Right lobe of liver (tissue), 6 donors: ENCODE results near the gene APBB2. TPM values are rescaled to one million over a fixed set of nuclear protein-coding genes. Genes with fewer than 3 reads are reported as not detected.

Experiments
- ATAC-seq, 4 donors: fragments of 200-7000 bp; cut with Tn5 transposase; one replicate each; pipeline ENCODE4 v1.9.1; 2020; ENCODE audit warnings: mild to moderate bottlenecking in 4 of 4, moderate library complexity in 4 of 4
- DNase-seq, 3 donors: peaks; one replicate each; pipeline ENCODE4 v3.0.0-alpha.2; 2020
- H3K27ac ChIP-seq, 3 donors: fragments of 200-600 bp; one replicate each; pipeline ENCODE4 v1.8.0; 2022
- H3K27me3 ChIP-seq, 2 donors: fragments of 200-600 bp; one replicate each; pipeline ENCODE4 v1.8.0; 2022
- H3K36me3 ChIP-seq, 4 donors: fragments of 200-600 bp; sonication (generic) in 1 of 4; one replicate each; pipeline versions ENCODE4 v1.5.1 to v1.8.0; 2017 to 2022; ENCODE audit warnings: control low read depth in 1 of 4
- H3K4me1 ChIP-seq, 4 donors: fragments of 200-600 bp; sonication (generic) in 1 of 4; one replicate each; pipeline versions ENCODE4 v1.5.1 to v1.8.0; 2017 to 2022; ENCODE audit warnings: control low read depth in 1 of 4
- H3K4me3 ChIP-seq, 3 donors: fragments of 200-600 bp; one replicate each; pipeline ENCODE4 v1.8.0; 2022
- H3K9me3 ChIP-seq, 4 donors: fragments of 200-600 bp; sonication (generic) in 1 of 4; one replicate each; pipeline versions ENCODE4 v1.5.1 to v1.8.0; 2017 to 2022; ENCODE audit warnings: control low read depth in 1 of 4
- POLR2A ChIP-seq: fragments of 450-650 bp; IDR thresholded peaks from one replicate; pipeline ENCODE4 v1.6.1; 2017; ENCODE audit warnings: antibody characterized with exemption, mild to moderate bottlenecking
- WGBS: methylation state at CpG from one replicate; pipeline ENCODE4 v1.1.6; 2018; ENCODE audit warnings: low coverage, low lambda C conversion rate; ENCODE audit not compliant: insufficient coverage; ENCODE audit errors: missing lambda C conversion rate; 5-methylcytosine and 5-hydroxymethylcytosine counted together
- intact Hi-C, 2 donors: fragments of 100-400 bp; cut with DNase I; formaldehyde crosslinking; loops; one replicate each; pipeline versions ENCODE4 v1.11.2 to v1.14.1; 2022
- total RNA-seq, 6 experiments: library from RNA; depleted of rRNA in 2 of 6; stranded (reverse); fragments of >200 nt in 2 of 6; fragmentation: NEBNext Ultra II Directional in 3 of 6; extraction: Animal tissue kit (Norgen Biotek cat#: 25700) in 3 of 6; gene quantifications; one replicate each; pipeline versions ENCODE4 v1.1.0 to v1.2.4, GENCODE V29; 2016 to 2023
- TF ChIP-seq, protein P1 (sequence below), 4 donors: fragments of 200-600 bp in 3 of 4; fragments of 450-650 bp in 1 of 4; IDR thresholded peaks; one replicate each; pipeline versions ENCODE4 v1.5.1 to v1.8.0; 2016 to 2022; ENCODE audit warnings: antibody characterized with exemption in 4 of 4, mild to moderate bottlenecking in 2 of 4
- donor health status: DM: no; HTN: yes; CAD: no.
- donor health status: DM: no; HTN: no; CAD: no.
- donor health status: DM: no; HTN: no; CAD: no.
- donor health status: DM: no; HTN: yes; CAD: no.
- donor health status: DM: no; HTN: yes; CAD: no.

APBB2 gene
- total RNA-seq, 6 experiments from 2014 or later = 14.1 to 27.9 (median 25.1) TPM

DNA sequence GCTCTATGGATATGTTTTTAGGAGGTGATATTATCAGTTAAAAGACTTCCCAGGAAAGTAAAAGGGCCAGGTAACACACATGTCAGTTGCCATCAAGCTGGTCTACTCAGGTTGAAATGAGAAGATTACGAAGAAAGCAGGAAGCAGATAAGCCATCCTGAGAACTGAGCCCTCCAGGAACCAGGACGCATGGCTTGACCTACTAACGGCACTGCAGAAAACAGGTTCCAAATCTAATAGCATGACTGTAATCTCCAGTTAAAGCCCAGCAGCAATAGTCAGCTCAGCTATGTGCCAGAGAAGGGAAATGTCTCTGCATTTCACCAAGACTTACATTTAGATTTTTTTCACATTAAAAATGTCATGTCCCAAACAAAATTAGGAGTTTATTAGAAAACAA is 77.9 kb downstream of the APBB2 start:
- no peaks in the 10 kb centered on the region for H3K36me3 ChIP-seq
- ATAC-seq (no peak), DNase-seq (no peak)
- H3K4me1 ChIP-seq = peaks cover 0 to 33% (median 8%) of the 10 kb centered on the region in 4 donors
- no peaks in the 10 kb centered on the region for H3K27me3 ChIP-seq
- no peak overlapping the region for H3K27ac ChIP-seq
- H3K4me3 ChIP-seq = no peak overlapping the region
- no peaks in the 10 kb centered on the region for H3K9me3 ChIP-seq
- intact Hi-C loops = no loop called here
- WGBS = 38% methylated on average over 3 of the region's 3 CpGs
- TF ChIP-seq, protein P1, sequence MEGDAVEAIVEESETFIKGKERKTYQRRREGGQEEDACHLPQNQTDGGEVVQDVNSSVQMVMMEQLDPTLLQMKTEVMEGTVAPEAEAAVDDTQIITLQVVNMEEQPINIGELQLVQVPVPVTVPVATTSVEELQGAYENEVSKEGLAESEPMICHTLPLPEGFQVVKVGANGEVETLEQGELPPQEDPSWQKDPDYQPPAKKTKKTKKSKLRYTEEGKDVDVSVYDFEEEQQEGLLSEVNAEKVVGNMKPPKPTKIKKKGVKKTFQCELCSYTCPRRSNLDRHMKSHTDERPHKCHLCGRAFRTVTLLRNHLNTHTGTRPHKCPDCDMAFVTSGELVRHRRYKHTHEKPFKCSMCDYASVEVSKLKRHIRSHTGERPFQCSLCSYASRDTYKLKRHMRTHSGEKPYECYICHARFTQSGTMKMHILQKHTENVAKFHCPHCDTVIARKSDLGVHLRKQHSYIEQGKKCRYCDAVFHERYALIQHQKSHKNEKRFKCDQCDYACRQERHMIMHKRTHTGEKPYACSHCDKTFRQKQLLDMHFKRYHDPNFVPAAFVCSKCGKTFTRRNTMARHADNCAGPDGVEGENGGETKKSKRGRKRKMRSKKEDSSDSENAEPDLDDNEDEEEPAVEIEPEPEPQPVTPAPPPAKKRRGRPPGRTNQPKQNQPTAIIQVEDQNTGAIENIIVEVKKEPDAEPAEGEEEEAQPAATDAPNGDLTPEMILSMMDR (IDR thresholded peaks at IDR 0.05) = no peak
- TF ChIP-seq POLR2A = no peak

DNA sequence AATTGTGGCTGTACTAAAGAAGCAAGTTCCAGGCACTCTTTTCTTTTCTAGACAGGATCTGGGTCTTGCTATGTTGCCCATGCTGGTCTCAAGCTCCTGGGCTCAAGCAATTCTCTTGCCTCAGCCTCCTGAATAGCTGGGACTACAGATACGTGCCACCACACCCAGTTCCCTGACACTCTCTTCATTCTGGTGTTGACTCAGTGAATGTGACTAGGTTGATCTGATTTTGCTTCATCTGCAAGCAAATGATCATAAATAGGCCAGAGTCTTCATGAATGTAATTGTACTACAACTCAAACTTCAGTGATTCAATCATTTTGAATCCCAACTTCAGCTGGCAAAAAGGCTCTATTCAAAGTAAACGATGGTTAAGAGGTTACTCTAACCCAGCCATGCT is 78.5 kb downstream of the APBB2 start:
- H3K27ac ChIP-seq = no peak overlapping the region

DNA sequence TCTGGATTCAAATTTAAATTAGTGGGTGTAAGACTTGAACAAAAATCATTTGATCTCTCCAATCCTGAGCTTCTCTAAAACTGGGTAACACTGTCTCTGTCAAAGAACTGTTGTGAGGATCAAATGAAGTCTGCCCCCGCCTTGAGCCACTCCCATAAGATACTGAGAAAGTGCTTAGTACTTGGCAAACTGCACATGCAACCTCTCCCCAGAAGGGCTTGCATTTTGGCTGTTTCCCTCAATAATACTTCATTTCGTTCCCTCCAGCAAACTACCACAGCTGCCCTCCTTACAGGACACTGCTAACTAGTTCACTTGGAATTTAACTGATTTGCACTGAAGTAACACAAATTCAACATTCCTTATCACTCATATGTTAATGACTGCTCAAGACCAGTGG is 79.8 kb downstream of the APBB2 start:
- no peak overlapping the region for H3K27ac ChIP-seq
- intact Hi-C loops = no loop called here
- no peak for ATAC-seq

More for the DNA sequence above, 78.5 kb downstream of the APBB2 start:
- no peaks in the 10 kb centered on the region for H3K27me3 ChIP-seq
- no peaks in the 10 kb centered on the region for H3K9me3 ChIP-seq
- 37% methylated on average over 2 of the region's 2 CpGs for WGBS
- DNase-seq (no peak), ATAC-seq (peak in 1 of 4 donors; percentile 38)
- intact Hi-C loops = no loop called here
- H3K36me3 ChIP-seq = no peaks in the 10 kb centered on the region
- no peak overlapping the region for H3K4me3 ChIP-seq
- peaks cover 0 to 36% (median 8%) of the 10 kb centered on the region in 4 donors for H3K4me1 ChIP-seq
- TF ChIP-seq, protein P1 (IDR thresholded peaks at IDR 0.05) = no peak
- TF ChIP-seq POLR2A = no peak

DNA sequence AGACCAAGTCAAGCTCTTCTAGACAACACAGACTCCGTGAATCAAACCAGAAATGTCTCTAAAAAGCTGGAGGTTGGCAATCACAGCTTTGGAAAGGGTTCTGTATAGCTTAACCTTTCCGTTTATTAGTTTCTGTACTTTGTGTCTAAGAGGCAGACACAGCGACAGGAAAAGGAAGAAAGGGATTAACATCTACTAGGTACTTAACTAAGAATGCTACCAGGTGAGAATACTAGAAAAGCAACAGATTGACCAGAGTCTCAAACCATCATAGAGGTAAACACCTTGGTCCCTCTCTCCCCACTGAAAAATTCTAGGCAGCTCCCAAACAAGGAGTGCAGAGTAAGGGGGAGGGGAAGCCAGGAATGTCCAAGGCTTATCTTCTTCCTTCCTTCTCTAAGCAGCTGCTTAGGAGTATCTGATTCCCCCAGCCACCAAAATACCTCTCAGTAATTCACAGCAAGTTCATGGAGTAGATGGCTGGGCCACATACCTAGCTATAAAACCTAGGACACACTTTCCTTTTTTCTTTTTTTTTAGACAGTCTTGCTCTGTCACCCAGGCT is 80.8 kb downstream of the APBB2 start:
- Histone ChIP-seq H3K27me3 (no peaks in the 10 kb centered on the region), H3K27ac (peak overlapping the region in 2 of 3 donors; percentile 72 to 81), H3K36me3 (no peaks in the 10 kb centered on the region), H3K9me3 (no peaks in the 10 kb centered on the region), H3K4me3 (no peak overlapping the region), H3K4me1 (peaks cover 0 to 26% (median 8%) of the 10 kb centered on the region in 4 donors)
- intact Hi-C loops = no loop called here
- WGBS = 49% methylated on average over 3 of the region's 3 CpGs
- ATAC-seq (peak; percentile 23 to 55 (median 34)), DNase-seq (no peak)
- TF ChIP-seq, protein P1 (IDR thresholded peaks at IDR 0.05) = no peak
- no peak for TF ChIP-seq POLR2A

More for the DNA sequence above, 79.8 kb downstream of the APBB2 start:
- Histone ChIP-seq H3K9me3 (no peaks in the 10 kb centered on the region), H3K27me3 (no peaks in the 10 kb centered on the region), H3K4me1 (peaks cover 0 to 36% (median 8%) of the 10 kb centered on the region in 4 donors), H3K4me3 (no peak overlapping the region), H3K36me3 (no peaks in the 10 kb centered on the region)
- 69% methylated on average over 2 of the region's 2 CpGs for whole genome bisulfite sequencing
- no peak for TF ChIP-seq POLR2A
- TF ChIP-seq, protein P1 (IDR thresholded peaks at IDR 0.05) = no peak
- DNase-seq = no peak
